Stimulated activated naive CD8-positive, alpha-beta T cell treated with anti-CD3 and anti-CD28 coated beads, Interleukin-15, Interleukin-2, amounts not matched to agents 100 U/mL and 50 U/mL, for 24 hours (primary cell): ENCODE data around the gene SULT6B1.

Source experiments
- ATAC-seq: fragments of 150-1000 bp; cut with Tn5 transposase; one replicate; pipeline ENCODE4 v1.10.0; 2021
- DNase-seq: peaks from one replicate; pipeline ENCODE4 v3.0.0; 2021

Gene SULT6B1

GRCh38 chr2:37148325-37148724 is 40.1 kb downstream of the SULT6B1 start:
- ATAC-seq (no peak), DNase-seq (no peak)

- ATAC-seq, result no peak
- no peak for DNase-seq
These were observed 42.4 kb downstream of the SULT6B1 start for GRCh38 chr2:37146062-37146461.

- no peak for DNase-seq
- no peak for ATAC-seq
These were observed 44.5 kb downstream of the SULT6B1 start for GRCh38 chr2:37143974-37144373.

GRCh38 chr2:37142546-37142945 is 45.9 kb downstream of the SULT6B1 start:
- no peak for ATAC-seq
- no peak for DNase-seq

- no peak for ATAC-seq
- DNase-seq, result no peak
These were observed 55.6 kb downstream of the SULT6B1 start for GRCh38 chr2:37132914-37133313.

- ATAC-seq (no peak), DNase-seq (no peak)
These were observed 63.1 kb downstream of the SULT6B1 start for GRCh38 chr2:37125416-37125815.

- ATAC-seq (no peak), DNase-seq (no peak)
These were observed 69.3 kb downstream of the SULT6B1 start for GRCh38 chr2:37119157-37119556.
